Keratinocyte (primary cell): Measurements from ENCODE around the gene CDH22. TPM values are rescaled to one million over a fixed set of nuclear protein-coding genes. Genes with fewer than 3 reads are reported as not detected.

Source experiments
- DNase-seq: peaks from one replicate; pipeline ENCODE4 v3.0.0-alpha.2; 2011; ENCODE audit warnings: low read depth, missing footprints, low spot score
- FAIRE-seq: peaks from 2 replicates; lab custom pipeline; 2011; peaks lifted over from hg19 to GRCh38; lab: Jason Lieb, UNC
- H2AFZ ChIP-seq: 2 replicates; pipeline ENCODE4 v1.6.0; 2012; ENCODE audit warnings: low read length, control low read depth, inconsistent platforms; ENCODE audit not compliant: control insufficient read depth
- H3K27ac ChIP-seq: 2 replicates; pipeline ENCODE4 v1.5.1; 2011; ENCODE audit warnings: low read length; ENCODE audit not compliant: control insufficient read depth, insufficient read depth
- H3K27me3 ChIP-seq: 3 replicates; pipeline ENCODE4 v1.6.0; 2011; ENCODE audit warnings: low read length; ENCODE audit not compliant: control insufficient read depth, insufficient read depth; ENCODE audit errors: extremely low read depth
- H3K36me3 ChIP-seq, 2 experiments: 2 replicates in 1 of 2; 3 replicates in 1 of 2; pipeline ENCODE4 v1.5.1; 2011; ENCODE audit warnings: low read length in 2 of 2, mild to moderate bottlenecking in 1 of 2; ENCODE audit not compliant: control insufficient read depth in 2 of 2, insufficient read depth in 2 of 2; ENCODE audit errors: extremely low read depth in 1 of 2
- H3K4me1 ChIP-seq: 3 replicates; pipeline ENCODE4 v1.5.1; 2011; ENCODE audit warnings: low read length; ENCODE audit not compliant: control insufficient read depth, insufficient read depth; ENCODE audit errors: extremely low read depth
- H3K4me2 ChIP-seq: 3 replicates; pipeline ENCODE4 v1.6.0; 2011; ENCODE audit warnings: low read depth, low read length; ENCODE audit not compliant: control insufficient read depth, insufficient read depth; ENCODE audit errors: extremely low read depth
- H3K4me3 ChIP-seq, 3 experiments: fragments of 200-600 bp in 1 of 3; sonication (generic) in 1 of 3; 2 replicates in 2 of 3; 3 replicates in 1 of 3; pipeline ENCODE4 v1.5.1; 2011 to 2016; ENCODE audit warnings: low read length in 3 of 3, mild to moderate bottlenecking in 3 of 3, control low read depth in 2 of 3, inconsistent platforms in 1 of 3, low read depth in 1 of 3, mixed read lengths in 1 of 3, mixed run types in 1 of 3, moderate library complexity in 1 of 3; ENCODE audit not compliant: control insufficient read depth in 2 of 3, insufficient read depth in 2 of 3; ENCODE audit errors: extremely low read depth in 1 of 3
- H3K79me2 ChIP-seq: 2 replicates; pipeline ENCODE4 v1.6.0; 2012; ENCODE audit warnings: low read length; ENCODE audit not compliant: control insufficient read depth, insufficient read depth
- H3K9ac ChIP-seq: 3 replicates; pipeline ENCODE4 v1.6.0; 2011; ENCODE audit warnings: low read length; ENCODE audit not compliant: control insufficient read depth, insufficient read depth; ENCODE audit errors: extremely low read depth
- H3K9me1 ChIP-seq: 3 replicates; pipeline ENCODE4 v1.6.0; 2011; ENCODE audit warnings: low read length; ENCODE audit not compliant: control insufficient read depth, insufficient read depth; ENCODE audit errors: extremely low read depth
- H3K9me3 ChIP-seq: 2 replicates; pipeline ENCODE4 v1.5.1; 2012; ENCODE audit warnings: low read depth, low read length; ENCODE audit not compliant: control insufficient read depth
- H4K20me1 ChIP-seq: 3 replicates; pipeline ENCODE4 v1.6.0; 2011; ENCODE audit warnings: low read length; ENCODE audit not compliant: control insufficient read depth, insufficient read depth; ENCODE audit errors: extremely low read depth
- CTCF ChIP-seq, 3 experiments: IDR thresholded peaks in 1 of 3; conservative IDR thresholded peaks in 1 of 3; optimal IDR thresholded peaks in 1 of 3; 2 replicates in 2 of 3; 3 replicates in 1 of 3; pipeline versions ENCODE3 to v1.5.1; 2011; ENCODE audit warnings: low read length in 3 of 3, mild to moderate bottlenecking in 3 of 3, moderate library complexity in 2 of 3, control low read depth in 1 of 3, inconsistent platforms in 1 of 3; ENCODE audit not compliant: insufficient read depth in 2 of 3; ENCODE audit errors: extremely low read depth in 1 of 3
- EZH2 ChIP-seq: IDR thresholded peaks from one replicate; pipeline ENCODE4 v1.6.1; 2012; ENCODE audit warnings: inconsistent platforms, mild to moderate bottlenecking, low read length, moderate library complexity
- dilution Hi-C: fragments of 300-500 bp; cut with MboI; formaldehyde crosslinking; loops from one replicate; pipeline ENCODE4 v1.7.0; 2020; ENCODE audit warnings: low sequenced_read_pairs; ENCODE audit not compliant: extremely low pct_ligation_motif_present
- polyA plus RNA-seq, 5 experiments: library from polyadenylated mRNA; depleted of rRNA in 3 of 5; stranded (reverse) in 3 of 5; stranded (forward) in 1 of 5; unstranded in 1 of 5; fragments of >200 nt; gene quantifications; 1 replicate in 1 of 5; 2 replicates in 3 of 5; 3 replicates in 1 of 5; pipeline versions ENCODE4 v1.2.1 to v1.2.3, GENCODE V29; 2011 to 2012; ENCODE audit warnings: missing spikeins in 2 of 5, low read depth in 1 of 5, low replicate concordance in 1 of 5

CDH22 gene
- polyA plus RNA-seq, 1 donor (not counting 4 experiments of a cell fraction or from before 2014, with no cell fraction given): not detected

- no peak overlapping the region for H3K4me2 ChIP-seq
- DNase-seq (no peak), FAIRE-seq (no peak)
- no peaks in the 10 kb centered on the region for H3K79me2 ChIP-seq
- H3K27me3 ChIP-seq: peaks cover 43% of the 10 kb centered on the region
- no peaks in the 10 kb centered on the region for H3K4me1 ChIP-seq
- no peak overlapping the region for H3K4me3 ChIP-seq
- dilution Hi-C loops: no loop called here
- H3K9me1 ChIP-seq: no peaks in the 10 kb centered on the region
- H3K27ac ChIP-seq: no peak overlapping the region
- H3K9me3 ChIP-seq: no peaks in the 10 kb centered on the region
- H3K36me3 ChIP-seq: no peaks in the 10 kb centered on the region
- H4K20me1 ChIP-seq: no peaks in the 10 kb centered on the region
- H2AFZ ChIP-seq: no peak overlapping the region
- no peak overlapping the region for H3K9ac ChIP-seq
- no peak for TF ChIP-seq CTCF (optimal IDR thresholded peaks at IDR 0.05 in 1 of 3, IDR thresholded peaks at IDR 0.05 in 1 of 3, conservative IDR thresholded peaks at IDR 0.05 in 1 of 3; ENCODE audit: extremely low read depth in 1 of 3, insufficient read depth in 2 of 3, low read length in 3 of 3)
- no peak for TF ChIP-seq EZH2
These were observed 135.8 kb downstream of the CDH22 start for GRCh38 chr20:46172455-46172854.

- no peaks in the 10 kb centered on the region for H3K9me3 ChIP-seq
- DNase-seq (no peak), FAIRE-seq (no peak)
- H3K9me1 ChIP-seq: no peaks in the 10 kb centered on the region
- H3K4me3 ChIP-seq: no peak overlapping the region
- H3K27ac ChIP-seq: no peak overlapping the region
- H2AFZ ChIP-seq: no peak overlapping the region
- no peaks in the 10 kb centered on the region for H4K20me1 ChIP-seq
- no peak for TF ChIP-seq EZH2
- no peak for TF ChIP-seq CTCF (optimal IDR thresholded peaks at IDR 0.05 in 1 of 3, IDR thresholded peaks at IDR 0.05 in 1 of 3, conservative IDR thresholded peaks at IDR 0.05 in 1 of 3; ENCODE audit: extremely low read depth in 1 of 3, insufficient read depth in 2 of 3, low read length in 3 of 3)
- no peak overlapping the region for H3K9ac ChIP-seq
- H3K27me3 ChIP-seq: peaks cover 43% of the 10 kb centered on the region
- no peaks in the 10 kb centered on the region for H3K4me1 ChIP-seq
- H3K4me2 ChIP-seq: no peak overlapping the region
- no peaks in the 10 kb centered on the region for H3K36me3 ChIP-seq
- no peaks in the 10 kb centered on the region for H3K79me2 ChIP-seq
- dilution Hi-C loops: no loop called here
These were observed 136.4 kb downstream of the CDH22 start for GRCh38 chr20:46171909-46172308.
